ENCODE results near the gene LIMS1. TPM values are rescaled to one million over a fixed set of nuclear protein-coding genes. Genes with fewer than 3 reads are reported as not detected.
"Not testable (repeated sequence)": the region's sequence is repeated elsewhere in the genome, so short reads cannot be mapped to it uniquely, and the experiment has no call there.

Gene LIMS1
- total RNA-seq, 1 experiment from 2014 or later = 101 TPM

GRCh38 chr2:108492364-108492763 is 41.9 kb upstream of the LIMS1 start:
- CTCF ChIA-PET = no interaction called here
- in situ Hi-C loops (cut with HindIII; ENCODE audit: low pct_unique_long_range_greater_than_20kb, low sequenced_read_pairs) = no loop called here

GRCh38 chr2:108496167-108496566 is 38.1 kb upstream of the LIMS1 start:
- POLR2A ChIA-PET; intact Hi-C loops (cut with micrococcal nuclease; ENCODE audit: unreplicated experiment); BruUV-seq (replicated peaks); H3K9me3 ChIP-seq (ENCODE audit: control insufficient read depth, insufficient read depth, low read depth, low read length); H3K4me3 ChIP-seq (ENCODE audit: low read depth in 2 of 2, low read length in 2 of 2); in situ Hi-C loops (cut with HindIII; ENCODE audit: low pct_unique_long_range_greater_than_20kb, low sequenced_read_pairs); ATAC-seq; H3K36me3 ChIP-seq (ENCODE audit: control insufficient read depth, insufficient read depth, low read length); DNase-seq (ENCODE audit: low read depth, low spot score); H3K4me1 ChIP-seq (ENCODE audit: control insufficient read depth, insufficient read depth, low read length); H3K27me3 ChIP-seq (ENCODE audit: control insufficient read depth, insufficient read depth, low read length); H3K27ac ChIP-seq (ENCODE audit: low read length); CTCF ChIA-PET: not testable (repeated sequence)

More at GRCh38 chr2:108492364-108492763, 41.9 kb upstream of the LIMS1 start:
- Histone ChIP-seq H3K4me3 (ENCODE audit: low read depth in 2 of 2, low read length in 2 of 2) (no peak overlapping the region), H3K27ac (ENCODE audit: low read length) (no peak overlapping the region), H3K36me3 (ENCODE audit: control insufficient read depth, insufficient read depth, low read length) (peaks cover 9% of the 10 kb centered on the region; the same call in 1 of the 2 replicates), H3K27me3 (ENCODE audit: control insufficient read depth, insufficient read depth, low read length) (no peaks in the 10 kb centered on the region), H3K9me3 (ENCODE audit: control insufficient read depth, insufficient read depth, low read depth, low read length) (no peaks in the 10 kb centered on the region), H3K4me1 (ENCODE audit: control insufficient read depth, insufficient read depth, low read length) (no peaks in the 10 kb centered on the region)
- POLR2A ChIA-PET = no interaction called here
- intact Hi-C loops (cut with micrococcal nuclease; ENCODE audit: unreplicated experiment) = no loop called here
- no peak for DNase-seq (ENCODE audit: low read depth, low spot score)
- BruUV-seq (replicated peaks) = no TSS peak
- TF ChIP-seq TCF7L2 (IDR thresholded peaks at IDR 0.05; ENCODE audit: low read depth, low read length) (no peak), POLR2AphosphoS5 (IDR thresholded peaks at IDR 0.05; ENCODE audit: low read depth, low read length) (no peak), REST (IDR thresholded peaks at IDR 0.05; ENCODE audit: insufficient read depth in 1 of 2, low read depth in 2 of 2, low read length in 1 of 2) (no peak), CTCF (IDR thresholded peaks at IDR 0.05) (no peak), SIN3A (IDR thresholded peaks at IDR 0.05; ENCODE audit: borderline replicate concordance, insufficient read depth, low read depth, low read length) (no peak)
- ATAC-seq = no peak

GRCh38 chr2:108507620-108508019 is 26.6 kb upstream of the LIMS1 start:
- POLR2A ChIA-PET; ATAC-seq; H3K27ac ChIP-seq (ENCODE audit: low read length); in situ Hi-C loops (cut with HindIII; ENCODE audit: low pct_unique_long_range_greater_than_20kb, low sequenced_read_pairs); H3K4me3 ChIP-seq (ENCODE audit: low read depth in 2 of 2, low read length in 2 of 2); CTCF ChIA-PET; H3K4me1 ChIP-seq (ENCODE audit: control insufficient read depth, insufficient read depth, low read length); H3K27me3 ChIP-seq (ENCODE audit: control insufficient read depth, insufficient read depth, low read length); BruUV-seq (replicated peaks); intact Hi-C loops (cut with micrococcal nuclease; ENCODE audit: unreplicated experiment); DNase-seq (ENCODE audit: low read depth, low spot score); H3K36me3 ChIP-seq (ENCODE audit: control insufficient read depth, insufficient read depth, low read length); H3K9me3 ChIP-seq (ENCODE audit: control insufficient read depth, insufficient read depth, low read depth, low read length): not testable (repeated sequence)

GRCh38 chr2:108512431-108512830 is 21.8 kb upstream of the LIMS1 start:
- H3K4me3 ChIP-seq (ENCODE audit: low read depth in 2 of 2, low read length in 2 of 2); H3K27me3 ChIP-seq (ENCODE audit: control insufficient read depth, insufficient read depth, low read length); H3K27ac ChIP-seq (ENCODE audit: low read length); DNase-seq (ENCODE audit: low read depth, low spot score); in situ Hi-C loops (cut with HindIII; ENCODE audit: low pct_unique_long_range_greater_than_20kb, low sequenced_read_pairs); H3K9me3 ChIP-seq (ENCODE audit: control insufficient read depth, insufficient read depth, low read depth, low read length); CTCF ChIA-PET; H3K4me1 ChIP-seq (ENCODE audit: control insufficient read depth, insufficient read depth, low read length); H3K36me3 ChIP-seq (ENCODE audit: control insufficient read depth, insufficient read depth, low read length); intact Hi-C loops (cut with micrococcal nuclease; ENCODE audit: unreplicated experiment); BruUV-seq (replicated peaks); ATAC-seq: not testable (repeated sequence)
- POLR2A ChIA-PET = interaction anchor here (0.7 kb wide), 1 partner anchor 436 kb away, joined by 4 read pairs; no protein-coding TSS in a partner anchor

- ATAC-seq; H3K27me3 ChIP-seq (ENCODE audit: control insufficient read depth, insufficient read depth, low read length); in situ Hi-C loops (cut with HindIII; ENCODE audit: low pct_unique_long_range_greater_than_20kb, low sequenced_read_pairs); POLR2A ChIA-PET; CTCF ChIA-PET; H3K4me1 ChIP-seq (ENCODE audit: control insufficient read depth, insufficient read depth, low read length); H3K27ac ChIP-seq (ENCODE audit: low read length); H3K9me3 ChIP-seq (ENCODE audit: control insufficient read depth, insufficient read depth, low read depth, low read length); intact Hi-C loops (cut with micrococcal nuclease; ENCODE audit: unreplicated experiment); H3K36me3 ChIP-seq (ENCODE audit: control insufficient read depth, insufficient read depth, low read length); H3K4me3 ChIP-seq (ENCODE audit: low read depth in 2 of 2, low read length in 2 of 2); BruUV-seq (replicated peaks); DNase-seq (ENCODE audit: low read depth, low spot score): not testable (repeated sequence)
These were observed 19.8 kb upstream of the LIMS1 start for GRCh38 chr2:108514478-108514877.
